HCT116 (cell line): ENCODE data around the gene KCNRG. TPM values are rescaled to one million over a fixed set of nuclear protein-coding genes. Genes with fewer than 3 reads are reported as not detected.

Source experiments
- ATAC-seq: fragments of 200-7000 bp; cut with Tn5 transposase; 2 replicates; pipeline ENCODE4 v1.9.1; 2020; ENCODE audit warnings: mild to moderate bottlenecking, moderate library complexity
- BruUV-seq: library from RNA; stranded (reverse); fragments of 400-500 nt; replicated peaks from 2 replicates; lab custom pipeline; 2021; lab: Mats Ljungman, UMichigan
- CTCF ChIA-PET: fragments of 300-600 bp; sonication (Branson Sonifier 250); formaldehyde crosslinking; loops from one replicate; lab custom pipeline; 2021; ENCODE audit warnings: antibody characterized with exemption; lab: Charles Lee
- POLR2A ChIA-PET: fragments of 300-600, 350-600 bp; sonication (Branson Sonifier 250); formaldehyde crosslinking; loops from one replicate; lab custom pipeline; 2021; ENCODE audit warnings: antibody characterized with exemption; lab: Charles Lee
- RAD21 ChIA-PET, 2 experiments: fragments of 300-600 bp; sonication (Branson Sonifier 250); formaldehyde crosslinking; loops; one replicate each; lab custom pipeline; 2023; ENCODE audit warnings: low total read pairs in 2 of 2; ENCODE audit not compliant: uncharacterized antibody in 2 of 2, unreplicated experiment in 2 of 2, low non-redundant PET in 1 of 2; lab: Charles Lee
- DNase-seq: peaks from one replicate; pipeline ENCODE4 v3.0.0-alpha.2; 2010; ENCODE audit warnings: low read depth, low spot score
- H2AFZ ChIP-seq: fragments of 200-600 bp; shearing (Covaris generic), sonication (generic); 2 replicates; pipeline ENCODE4 v1.6.1; 2017; ENCODE audit warnings: low read depth, mixed run types, mixed read lengths, antibody characterized with exemption, low read length; ENCODE audit not compliant: poor library complexity, severe bottlenecking
- H3K27ac ChIP-seq: 2 replicates; pipeline ENCODE4 v1.5.1; 2012; ENCODE audit warnings: low read depth, low read length
- H3K27me3 ChIP-seq: fragments of 200-600 bp; sonication (generic); 2 replicates; pipeline ENCODE4 v1.6.1; 2016; ENCODE audit warnings: mixed run types, low read length, mixed read lengths; ENCODE audit not compliant: insufficient read depth
- H3K36me3 ChIP-seq, 2 experiments: fragments of 200-500 bp in 1 of 2; fragments of 200-600 bp in 1 of 2; sonication (Bioruptor generic) in 1 of 2; sonication (generic) in 1 of 2; 2 replicates each; pipeline versions ENCODE4 v1.5.1 to v1.6.1; 2014 to 2016; ENCODE audit warnings: low read length in 2 of 2, inconsistent platforms in 1 of 2, mixed read lengths in 1 of 2, mixed run types in 1 of 2; ENCODE audit not compliant: insufficient read depth in 2 of 2, control insufficient read depth in 1 of 2
- H3K4me1 ChIP-seq, 2 experiments: fragments of 200-600 bp in 1 of 2; sonication (generic) in 1 of 2; 2 replicates each; pipeline versions ENCODE4 v1.5.1 to v1.6.1; 2012 to 2017; ENCODE audit warnings: low read length in 2 of 2, inconsistent platforms in 1 of 2, mild to moderate bottlenecking in 1 of 2, mixed read lengths in 1 of 2, mixed run types in 1 of 2, moderate library complexity in 1 of 2; ENCODE audit not compliant: insufficient read depth in 2 of 2, control insufficient read depth in 1 of 2
- H3K4me2 ChIP-seq: fragments of 200-600 bp; sonication (generic); 2 replicates; pipeline ENCODE4 v1.6.1; 2017; ENCODE audit warnings: mixed run types, low read length, mixed read lengths
- H3K4me3 ChIP-seq, 2 experiments: fragments of 200-600 bp in 1 of 2; sonication (generic) in 1 of 2; replicated peaks in 1 of 2; 2 replicates each; pipeline ENCODE4 v1.5.1; 2011 to 2016; ENCODE audit warnings: low read length in 2 of 2, control low read depth in 1 of 2, low read depth in 1 of 2, mild to moderate bottlenecking in 1 of 2, mixed read lengths in 1 of 2, mixed run types in 1 of 2
- H3K79me2 ChIP-seq: fragments of 200-600 bp; sonication (generic); 2 replicates; pipeline ENCODE4 v1.6.1; 2017; ENCODE audit warnings: mild to moderate bottlenecking, mixed run types, low read length, moderate library complexity, mixed read lengths; ENCODE audit not compliant: insufficient read depth
- H3K9ac ChIP-seq: fragments of 200-600 bp; sonication (generic); 2 replicates; pipeline ENCODE4 v1.6.1; 2016; ENCODE audit warnings: low read length, mixed read lengths
- H3K9me2 ChIP-seq: fragments of 200-600 bp; sonication (generic), shearing (Covaris generic); 2 replicates; pipeline ENCODE4 v1.6.1; 2017; ENCODE audit warnings: mixed run types, mild to moderate bottlenecking, moderate library complexity; ENCODE audit not compliant: insufficient read depth
- H3K9me3 ChIP-seq, 2 experiments: fragments of 200-500 bp in 1 of 2; fragments of 200-600 bp in 1 of 2; sonication (Bioruptor generic) in 1 of 2; sonication (generic) in 1 of 2; 2 replicates each; pipeline ENCODE4 v1.6.1; 2014 to 2017; ENCODE audit warnings: low read length in 2 of 2, mixed read lengths in 2 of 2, inconsistent platforms in 1 of 2, low read depth in 1 of 2, mild to moderate bottlenecking in 1 of 2, mixed run types in 1 of 2, moderate library complexity in 1 of 2; ENCODE audit not compliant: control insufficient read depth in 1 of 2, insufficient read depth in 1 of 2
- H4K20me1 ChIP-seq: fragments of 200-600 bp; sonication (generic), shearing (Covaris generic); 2 replicates; pipeline ENCODE4 v1.6.1; 2017; ENCODE audit warnings: mixed run types, mild to moderate bottlenecking, moderate library complexity; ENCODE audit not compliant: insufficient read depth
- ATF3 ChIP-seq: IDR thresholded peaks from 2 replicates; pipeline ENCODE4 v1.6.1; 2012
- CBX3 ChIP-seq: IDR thresholded peaks from 2 replicates; pipeline ENCODE4 v1.6.1; 2012; ENCODE audit warnings: low read depth
- CEBPB ChIP-seq: IDR thresholded peaks from 2 replicates; pipeline ENCODE4 v1.6.1; 2012; ENCODE audit warnings: low read depth
- CTCF ChIP-seq, 3 experiments: fragments of 200-600 bp in 1 of 3; sonication (generic) in 1 of 3; IDR thresholded peaks in 2 of 3; conservative IDR thresholded peaks in 1 of 3; 2 replicates each; pipeline ENCODE4 v1.5.1; 2012 to 2017; ENCODE audit warnings: low read depth in 2 of 3, low read length in 2 of 3, antibody characterized with exemption in 1 of 3, borderline replicate concordance in 1 of 3, control low read depth in 1 of 3, mild to moderate bottlenecking in 1 of 3, mixed read lengths in 1 of 3, mixed run types in 1 of 3, moderate library complexity in 1 of 3; ENCODE audit not compliant: insufficient read depth in 1 of 3
- EGR1 ChIP-seq: IDR thresholded peaks from 2 replicates; pipeline ENCODE4 v1.6.1; 2012; ENCODE audit warnings: low read depth
- ELF1 ChIP-seq: IDR thresholded peaks from 2 replicates; pipeline ENCODE4 v1.6.1; 2012; ENCODE audit warnings: low read depth, borderline replicate concordance
- EZH2 ChIP-seq: fragments of 200-600 bp; sonication (generic); IDR thresholded peaks from 2 replicates; pipeline ENCODE4 v1.6.1; 2017; ENCODE audit warnings: antibody characterized with exemption, mixed run types
- EZH2phosphoT487 ChIP-seq: fragments of 200-600 bp; IDR thresholded peaks from 2 replicates; pipeline ENCODE4 v1.6.1; 2018; ENCODE audit warnings: antibody characterized with exemption, borderline replicate concordance
- FOSL1 ChIP-seq: IDR thresholded peaks from 2 replicates; pipeline ENCODE4 v1.6.1; 2012; ENCODE audit warnings: low read depth
- JUND ChIP-seq: IDR thresholded peaks from 2 replicates; pipeline ENCODE4 v1.6.1; 2012
- POLR2AphosphoS5 ChIP-seq: IDR thresholded peaks from 2 replicates; pipeline ENCODE4 v1.6.1; 2011; ENCODE audit warnings: mild to moderate bottlenecking, low read depth, low read length, moderate library complexity
- RAD21 ChIP-seq: IDR thresholded peaks from 2 replicates; pipeline ENCODE4 v1.6.1; 2012; ENCODE audit warnings: low read depth, mild to moderate bottlenecking
- REST ChIP-seq: IDR thresholded peaks from 2 replicates; pipeline ENCODE4 v1.6.1; 2012; ENCODE audit warnings: low read depth
- SIN3A ChIP-seq: IDR thresholded peaks from 2 replicates; pipeline ENCODE4 v1.6.1; 2012; ENCODE audit warnings: low read depth
- SP1 ChIP-seq: IDR thresholded peaks from 2 replicates; pipeline ENCODE4 v1.6.1; 2012; ENCODE audit warnings: low read depth
- ZBTB33 ChIP-seq: IDR thresholded peaks from 2 replicates; pipeline ENCODE4 v1.6.1; 2011; ENCODE audit warnings: mild to moderate bottlenecking, low read length, moderate library complexity; ENCODE audit not compliant: insufficient replicate concordance; ENCODE audit errors: extremely low read depth
- ZFX ChIP-seq: fragments of 450-650 bp; IDR thresholded peaks from 2 replicates; pipeline ENCODE4 v1.6.1; 2017
- ZNF274 ChIP-seq: fragments of 200-500 bp; sonication (Bioruptor generic); IDR thresholded peaks from 2 replicates; pipeline ENCODE4 v1.6.1; 2014; ENCODE audit warnings: mild to moderate bottlenecking, low read depth, low read length, inconsistent platforms
- intact Hi-C: fragments of 100-400 bp; cut with micrococcal nuclease; formaldehyde crosslinking; loops from 2 replicates; pipeline ENCODE4 v1.10.0; 2022
- total RNA-seq: library from RNA; stranded (reverse); gene quantifications from one replicate; pipeline ENCODE4 v1.2.1, GENCODE V29; 2021; ENCODE audit not compliant: unreplicated experiment

The KCNRG gene
- total RNA-seq, 1 experiment from 2014 or later = 2.5 TPM

GRCh38 chr13:49993666-49994065 is 21.6 kb upstream of the KCNRG start:
- ChIA-PET CTCF (no interaction called here), POLR2A (no interaction called here), RAD21 (no interaction called here)
- Histone ChIP-seq H3K9ac (no peak overlapping the region), H3K4me2 (no peak overlapping the region), H2AFZ (no peak overlapping the region), H3K79me2 (peaks cover 14% of the 10 kb centered on the region), H3K4me1 (peaks cover 5 to 25% of the 10 kb centered on the region in 2 experiments; a peak in 3 of 4 replicates), H3K9me3 (no peaks in the 10 kb centered on the region), H4K20me1 (no peaks in the 10 kb centered on the region), H3K27me3 (no peaks in the 10 kb centered on the region), H3K27ac (no peak overlapping the region), H3K36me3 (peaks cover under 1 to 7% of the 10 kb centered on the region in 2 experiments; a peak in 3 of 4 replicates), H3K9me2 (no peaks in the 10 kb centered on the region), H3K4me3 (no peak overlapping the region)
- intact Hi-C loops = loop anchor here (10.0 kb wide), 2 partner anchors 131 to 319 kb away; no protein-coding TSS in a partner anchor
- TF ChIP-seq CEBPB = no peak
- no peak for TF ChIP-seq FOSL1
- no peak for TF ChIP-seq CBX3
- no peak for TF ChIP-seq RAD21
- no peak for TF ChIP-seq ZBTB33
- no peak for TF ChIP-seq ZNF274
- no peak for TF ChIP-seq EZH2phosphoT487
- TF ChIP-seq ZFX = no peak
- TF ChIP-seq ELF1 = no peak
- TF ChIP-seq EGR1 = no peak
- no peak for TF ChIP-seq EZH2
- no peak for TF ChIP-seq SIN3A
- TF ChIP-seq REST = no peak
- no peak for TF ChIP-seq CTCF (IDR thresholded peaks at IDR 0.05 in 2 of 3, conservative IDR thresholded peaks at IDR 0.05 in 1 of 3; ENCODE audit: borderline replicate concordance in 1 of 3, insufficient read depth in 1 of 3, low read depth in 2 of 3, low read length in 2 of 3)
- no peak for TF ChIP-seq SP1
- no peak for TF ChIP-seq JUND
- TF ChIP-seq ATF3 = no peak
- TF ChIP-seq POLR2AphosphoS5 = no peak
- DNase-seq = no peak
- no peak for ATAC-seq
- no TSS peak for BruUV-seq
